Astrocyte (in vitro differentiated cells and primary cell): ENCODE results near the gene SHTN1. TPM values are rescaled to one million over a fixed set of nuclear protein-coding genes. Genes with fewer than 3 reads are reported as not detected.

ENCODE experiments used
- DNase-seq: peaks from one replicate; pipeline ENCODE4 v3.0.0-alpha.2; 2010; ENCODE audit warnings: low read depth
- FAIRE-seq: peaks from 2 replicates; lab custom pipeline; 2011; peaks lifted over from hg19 to GRCh38; lab: Jason Lieb, UNC
- H2AFZ ChIP-seq: 2 replicates; pipeline ENCODE4 v1.6.0; 2012; ENCODE audit warnings: low read depth, low read length, inconsistent platforms
- H3K27ac ChIP-seq: 2 replicates; pipeline ENCODE4 v1.5.1; 2011; ENCODE audit warnings: low read depth, low read length, inconsistent platforms
- H3K27me3 ChIP-seq: 2 replicates; pipeline ENCODE4 v1.6.0; 2011; ENCODE audit warnings: low read length, inconsistent platforms; ENCODE audit not compliant: insufficient read depth
- H3K36me3 ChIP-seq: 2 replicates; pipeline ENCODE4 v1.5.1; 2011; ENCODE audit warnings: low read length, inconsistent platforms; ENCODE audit not compliant: insufficient read depth
- H3K4me1 ChIP-seq: 2 replicates; pipeline ENCODE4 v1.5.1; 2011; ENCODE audit warnings: low read length, inconsistent platforms; ENCODE audit not compliant: insufficient read depth
- H3K4me2 ChIP-seq: 2 replicates; pipeline ENCODE4 v1.6.0; 2012; ENCODE audit warnings: low read length, inconsistent platforms
- H3K4me3 ChIP-seq: 2 replicates; pipeline ENCODE4 v1.5.1; 2011; ENCODE audit warnings: low read depth, mild to moderate bottlenecking, low read length, inconsistent platforms; ENCODE audit not compliant: insufficient read depth
- H3K79me2 ChIP-seq: 2 replicates; pipeline ENCODE4 v1.6.0; 2012; ENCODE audit warnings: mild to moderate bottlenecking, low read length, inconsistent platforms; ENCODE audit not compliant: insufficient read depth
- H3K9ac ChIP-seq: 2 replicates; pipeline ENCODE4 v1.6.0; 2012; ENCODE audit warnings: mild to moderate bottlenecking, low read length, inconsistent platforms
- H3K9me3 ChIP-seq: 2 replicates; pipeline ENCODE4 v1.5.1; 2012; ENCODE audit warnings: low read depth, mild to moderate bottlenecking, low read length, inconsistent platforms; ENCODE audit not compliant: insufficient read depth
- H4K20me1 ChIP-seq: 2 replicates; pipeline ENCODE4 v1.6.0; 2012; ENCODE audit warnings: low read length, inconsistent platforms; ENCODE audit not compliant: insufficient read depth
- H3K27ac Mint-ChIP-seq: one replicate; pipeline ENCODE4 v1.8.0; 2021; ENCODE audit warnings: mild to moderate bottlenecking, mixed read lengths; ENCODE audit not compliant: unreplicated experiment
- H3K27me3 Mint-ChIP-seq: one replicate; pipeline ENCODE4 v1.8.0; 2021; ENCODE audit warnings: low read depth, mixed read lengths; ENCODE audit not compliant: unreplicated experiment
- H3K36me3 Mint-ChIP-seq: one replicate; pipeline ENCODE4 v1.8.0; 2021; ENCODE audit warnings: low read depth, mixed read lengths; ENCODE audit not compliant: unreplicated experiment
- H3K4me1 Mint-ChIP-seq: one replicate; pipeline ENCODE4 v1.8.0; 2021; ENCODE audit warnings: low read depth, mixed read lengths; ENCODE audit not compliant: unreplicated experiment
- H3K4me3 Mint-ChIP-seq: one replicate; pipeline ENCODE4 v1.8.0; 2021; ENCODE audit warnings: mild to moderate bottlenecking, moderate library complexity, mixed read lengths; ENCODE audit not compliant: unreplicated experiment
- H3K9me3 Mint-ChIP-seq: one replicate; pipeline ENCODE4 v1.8.0; 2021; ENCODE audit warnings: mild to moderate bottlenecking, mixed read lengths; ENCODE audit not compliant: unreplicated experiment
- EZH2 ChIP-seq: IDR thresholded peaks from 2 replicates; pipeline ENCODE4 v1.6.1; 2012; ENCODE audit warnings: mild to moderate bottlenecking, low read length, inconsistent platforms; ENCODE audit not compliant: insufficient read depth
- total RNA-seq: library from RNA; stranded (reverse); gene quantifications from 2 replicates; pipeline ENCODE4 v1.2.1, GENCODE V29; 2021
- TF ChIP-seq, protein P1 (sequence below): IDR thresholded peaks from 2 replicates; pipeline ENCODE4 v1.5.1; 2011; ENCODE audit warnings: low read depth, mild to moderate bottlenecking, inconsistent platforms, low read length, moderate library complexity; ENCODE audit not compliant: insufficient read depth

The SHTN1 gene
- total RNA-seq, 1 donor from 2014 or later = 32.7 TPM

GRCh38 chr10:116970050-116970449 lies 34.9 kb downstream of the SHTN1 start:
- no peak overlapping the region for H3K4me3 ChIP-seq
- Mint-ChIP-seq H3K27me3 (no peaks in the 10 kb centered on the region), H3K27ac (no peak overlapping the region), H3K4me1 (peaks cover 15% of the 10 kb centered on the region), H3K9me3 (peaks cover 5% of the 10 kb centered on the region), H3K4me3 (no peak overlapping the region), H3K36me3 (peaks cover 6% of the 10 kb centered on the region)
- no peaks in the 10 kb centered on the region for H3K79me2 ChIP-seq
- no peaks in the 10 kb centered on the region for H3K36me3 ChIP-seq
- no peak overlapping the region for H3K27ac ChIP-seq
- H3K9ac ChIP-seq = no peak overlapping the region
- no peaks in the 10 kb centered on the region for H4K20me1 ChIP-seq
- H3K4me2 ChIP-seq = no peak overlapping the region
- TF ChIP-seq, protein P1, sequence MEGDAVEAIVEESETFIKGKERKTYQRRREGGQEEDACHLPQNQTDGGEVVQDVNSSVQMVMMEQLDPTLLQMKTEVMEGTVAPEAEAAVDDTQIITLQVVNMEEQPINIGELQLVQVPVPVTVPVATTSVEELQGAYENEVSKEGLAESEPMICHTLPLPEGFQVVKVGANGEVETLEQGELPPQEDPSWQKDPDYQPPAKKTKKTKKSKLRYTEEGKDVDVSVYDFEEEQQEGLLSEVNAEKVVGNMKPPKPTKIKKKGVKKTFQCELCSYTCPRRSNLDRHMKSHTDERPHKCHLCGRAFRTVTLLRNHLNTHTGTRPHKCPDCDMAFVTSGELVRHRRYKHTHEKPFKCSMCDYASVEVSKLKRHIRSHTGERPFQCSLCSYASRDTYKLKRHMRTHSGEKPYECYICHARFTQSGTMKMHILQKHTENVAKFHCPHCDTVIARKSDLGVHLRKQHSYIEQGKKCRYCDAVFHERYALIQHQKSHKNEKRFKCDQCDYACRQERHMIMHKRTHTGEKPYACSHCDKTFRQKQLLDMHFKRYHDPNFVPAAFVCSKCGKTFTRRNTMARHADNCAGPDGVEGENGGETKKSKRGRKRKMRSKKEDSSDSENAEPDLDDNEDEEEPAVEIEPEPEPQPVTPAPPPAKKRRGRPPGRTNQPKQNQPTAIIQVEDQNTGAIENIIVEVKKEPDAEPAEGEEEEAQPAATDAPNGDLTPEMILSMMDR = no peak
- TF ChIP-seq EZH2 = no peak
- peaks cover 12% of the 10 kb centered on the region for H3K4me1 ChIP-seq
- H3K27me3 ChIP-seq = no peaks in the 10 kb centered on the region
- DNase-seq (no peak), FAIRE-seq (no peak)
- H3K9me3 ChIP-seq = no peaks in the 10 kb centered on the region
- H2AFZ ChIP-seq = no peak overlapping the region

GRCh38 chr10:116968331-116968730 lies 36.7 kb downstream of the SHTN1 start:
- FAIRE-seq (no peak), DNase-seq (no peak)
- TF ChIP-seq, protein P1 = no peak
- TF ChIP-seq EZH2 = no peak
- H3K4me1 Mint-ChIP-seq = peaks cover under 1% of the 10 kb centered on the region
- H3K36me3 Mint-ChIP-seq = peaks cover 8% of the 10 kb centered on the region
- Histone ChIP-seq H3K36me3 (no peaks in the 10 kb centered on the region), H3K27ac (no peak overlapping the region), H3K4me1 (no peaks in the 10 kb centered on the region), H3K9me3 (no peaks in the 10 kb centered on the region), H3K79me2 (no peaks in the 10 kb centered on the region), H2AFZ (no peak overlapping the region), H3K4me2 (no peak overlapping the region), H4K20me1 (no peaks in the 10 kb centered on the region), H3K9ac (no peak overlapping the region), H3K4me3 (no peak overlapping the region), H3K27me3 (no peaks in the 10 kb centered on the region)
- H3K4me3 Mint-ChIP-seq = no peak overlapping the region
- H3K27me3 Mint-ChIP-seq = no peaks in the 10 kb centered on the region
- no peak overlapping the region for H3K27ac Mint-ChIP-seq
- peaks cover 5% of the 10 kb centered on the region for H3K9me3 Mint-ChIP-seq

- Histone ChIP-seq H3K79me2 (no peaks in the 10 kb centered on the region), H3K4me1 (peaks cover 12% of the 10 kb centered on the region), H3K27ac (no peak overlapping the region), H3K36me3 (no peaks in the 10 kb centered on the region), H3K27me3 (no peaks in the 10 kb centered on the region), H3K9ac (no peak overlapping the region), H2AFZ (no peak overlapping the region), H3K4me2 (no peak overlapping the region), H4K20me1 (no peaks in the 10 kb centered on the region), H3K9me3 (no peaks in the 10 kb centered on the region), H3K4me3 (no peak overlapping the region)
- H3K27ac Mint-ChIP-seq = no peak overlapping the region
- no peak for TF ChIP-seq EZH2
- TF ChIP-seq, protein P1 = no peak
- H3K36me3 Mint-ChIP-seq = peaks cover 4% of the 10 kb centered on the region
- no peaks in the 10 kb centered on the region for H3K9me3 Mint-ChIP-seq
- FAIRE-seq (no peak), DNase-seq (no peak)
- no peak overlapping the region for H3K4me3 Mint-ChIP-seq
- H3K27me3 Mint-ChIP-seq = no peaks in the 10 kb centered on the region
- H3K4me1 Mint-ChIP-seq = no peaks in the 10 kb centered on the region
Measured at GRCh38 chr10:116961406-116962251, 43.4 kb downstream of the SHTN1 start.
